Common myeloid progenitor, CD34-positive (primary cell): Measurements from ENCODE around the gene PIP5K1B.

ENCODE experiments used
- CTCF ChIA-PET: fragments of 350-600 bp; sonication (Branson Sonifier 250); formaldehyde crosslinking; loops from one replicate; lab custom pipeline; 2021; ENCODE audit warnings: antibody characterized with exemption; lab: Charles Lee
- POLR2A ChIA-PET: fragments of 350-600 bp; sonication (Branson Sonifier 250); formaldehyde crosslinking; loops from one replicate; lab custom pipeline; 2021; ENCODE audit warnings: antibody characterized with exemption; lab: Charles Lee
- DNase-seq, 3 donors: peaks; one replicate each; pipeline versions ENCODE4 v3.0.0 to v3.0.0-alpha.2; 2013
- H3K27ac ChIP-seq, 2 experiments: 1 replicate in 1 of 2; 2 replicates in 1 of 2; pipeline ENCODE4 v1.7.0; 2013; ENCODE audit warnings: inconsistent platforms in 2 of 2, low read length in 2 of 2, mild to moderate bottlenecking in 2 of 2, low read depth in 1 of 2, moderate library complexity in 1 of 2; ENCODE audit not compliant: severe bottlenecking in 2 of 2, insufficient read depth in 1 of 2, poor library complexity in 1 of 2
- H3K27me3 ChIP-seq, 5 experiments: replicated peaks in 2 of 5; 1 replicate in 3 of 5; 2 replicates in 2 of 5; pipeline versions ENCODE4 v1.6.1 to v1.7.0; 2013; ENCODE audit warnings: low read length in 4 of 5, mild to moderate bottlenecking in 2 of 5, moderate library complexity in 2 of 5, inconsistent platforms in 1 of 5; ENCODE audit not compliant: insufficient read depth in 5 of 5, control insufficient read depth in 4 of 5
- H3K36me3 ChIP-seq, 4 experiments: 1 replicate in 2 of 4; 2 replicates in 2 of 4; pipeline versions ENCODE4 v1.6.1 to v1.7.0; 2013; ENCODE audit warnings: low read length in 3 of 4, control low read depth in 1 of 4, mild to moderate bottlenecking in 1 of 4; ENCODE audit not compliant: control insufficient read depth in 4 of 4, insufficient read depth in 4 of 4
- H3K4me1 ChIP-seq, 4 experiments: 1 replicate in 3 of 4; 2 replicates in 1 of 4; pipeline versions ENCODE4 v1.6.1 to v1.7.1; 2013; ENCODE audit warnings: low read length in 3 of 4, mild to moderate bottlenecking in 3 of 4, control low read depth in 1 of 4, inconsistent platforms in 1 of 4, moderate library complexity in 1 of 4; ENCODE audit not compliant: control insufficient read depth in 4 of 4, insufficient read depth in 4 of 4; ENCODE audit errors: control extremely low read depth in 1 of 4
- H3K4me3 ChIP-seq, 7 experiments: 1 replicate in 4 of 7; 2 replicates in 3 of 7; pipeline versions ENCODE4 v1.5.1 to v1.7.0; 2013; ENCODE audit warnings: mild to moderate bottlenecking in 7 of 7, low read length in 6 of 7, moderate library complexity in 6 of 7, inconsistent platforms in 2 of 7, low read depth in 2 of 7, control low read depth in 1 of 7; ENCODE audit not compliant: insufficient read depth in 4 of 7, control insufficient read depth in 1 of 7; ENCODE audit errors: extremely low read depth in 1 of 7
- H3K9me3 ChIP-seq, 5 experiments: 1 replicate in 4 of 5; 2 replicates in 1 of 5; pipeline versions ENCODE4 v1.6.1 to v1.7.1; 2013; ENCODE audit warnings: low read length in 4 of 5, mild to moderate bottlenecking in 2 of 5, inconsistent platforms in 1 of 5, low read depth in 1 of 5, moderate library complexity in 1 of 5; ENCODE audit not compliant: control insufficient read depth in 4 of 5, insufficient read depth in 2 of 5; ENCODE audit errors: control extremely low read depth in 1 of 5
- WGBS: methylation state at CpG from one replicate; pipeline ENCODE4 v1.1.5; 2013; ENCODE audit not compliant: insufficient coverage; 5-methylcytosine and 5-hydroxymethylcytosine counted together

Gene PIP5K1B

DNA sequence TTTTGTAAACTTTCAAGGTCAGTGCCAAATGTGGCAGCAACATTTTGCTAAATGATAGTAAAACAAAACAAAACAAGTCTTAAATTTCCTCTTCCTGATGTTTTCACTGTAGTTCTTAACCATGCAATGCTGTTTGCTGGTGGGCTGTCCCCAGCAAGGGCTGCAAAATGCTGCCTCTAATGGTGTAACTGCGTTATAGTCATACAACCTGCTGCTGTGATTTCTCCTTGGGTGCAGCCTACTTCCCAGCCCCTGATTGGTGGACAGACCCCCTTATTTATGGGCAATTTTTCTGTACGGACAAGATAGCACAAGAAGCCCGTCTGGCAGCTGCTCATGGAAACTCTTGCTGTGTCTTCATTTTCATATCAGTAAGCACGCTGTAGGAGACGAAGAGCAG lies 26.6 kb upstream of the PIP5K1B start:
- WGBS: 46% methylated on average over 5 of the region's 5 CpGs
- peaks cover 0 to 3% (median 0%) of the 10 kb centered on the region in 5 experiments for H3K27me3 ChIP-seq
- no peak overlapping the region for H3K27ac ChIP-seq
- no peak overlapping the region for H3K4me3 ChIP-seq
- H3K9me3 ChIP-seq: no peaks in the 10 kb centered on the region
- ChIA-PET POLR2A (no interaction called here), CTCF (no interaction called here)
- no peaks in the 10 kb centered on the region for H3K36me3 ChIP-seq
- DNase-seq: peak; percentile 33 to 71 (median 43)
- peaks cover 0 to 7% (median 3%) of the 10 kb centered on the region in 4 experiments for H3K4me1 ChIP-seq

DNA sequence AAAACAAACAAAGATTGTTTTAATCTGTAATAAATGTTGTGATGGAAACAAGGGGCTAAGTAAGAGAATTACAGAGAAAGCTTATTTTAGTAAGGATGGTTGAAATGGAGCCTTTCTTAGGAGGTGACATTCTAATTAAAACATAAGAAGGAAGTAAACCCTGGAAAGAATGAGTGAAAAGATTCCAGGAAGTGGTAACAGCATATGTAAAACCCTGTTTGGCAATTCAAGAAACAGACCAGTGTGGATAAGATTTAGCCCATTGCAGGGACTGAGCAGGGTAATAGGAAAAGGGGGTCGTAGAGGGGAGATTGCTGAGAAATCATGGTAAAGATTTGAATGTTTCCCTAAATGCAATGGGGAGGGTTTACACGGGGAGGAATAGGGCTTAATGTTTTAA lies 21.6 kb upstream of the PIP5K1B start:
- ChIA-PET POLR2A (no interaction called here), CTCF (interaction anchor here (0.7 to 1.9 kb wide), 5 partner anchors 18 to 341 kb away, joined by 3 to 5 read pairs (median 4); no protein-coding TSS in a partner anchor)
- Histone ChIP-seq H3K4me1 (peaks cover 3 to 10% (median 7%) of the 10 kb centered on the region in 4 experiments), H3K27ac (no peak overlapping the region), H3K36me3 (no peaks in the 10 kb centered on the region), H3K27me3 (no peaks in the 10 kb centered on the region), H3K9me3 (no peaks in the 10 kb centered on the region), H3K4me3 (no peak overlapping the region)
- peak in 2 of 3 donors; percentile 19 to 27 for DNase-seq
- WGBS: 11% methylated on average over 1 of the region's 2 CpGs

DNA sequence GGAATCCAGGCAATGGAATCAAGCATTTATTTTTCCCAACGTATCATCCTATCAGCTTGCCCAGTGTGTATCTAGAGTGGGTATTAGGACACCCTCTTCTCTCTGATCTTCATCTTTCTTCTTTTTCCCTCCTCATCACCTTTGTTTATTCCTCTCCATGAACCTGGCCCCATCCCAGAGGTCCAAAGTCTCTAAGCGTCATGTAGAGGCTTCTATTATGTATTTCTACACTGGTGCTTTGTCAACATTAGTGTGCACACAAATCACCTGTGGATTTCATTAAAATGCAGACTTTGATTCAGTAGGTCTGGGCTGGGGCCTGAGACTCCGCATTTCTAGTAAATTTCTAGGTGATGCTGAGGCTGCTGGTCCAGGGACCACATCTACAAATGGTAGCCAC lies 19.8 kb upstream of the PIP5K1B start:
- Histone ChIP-seq H3K36me3 (no peaks in the 10 kb centered on the region), H3K4me1 (peaks cover 3 to 10% (median 7%) of the 10 kb centered on the region in 4 experiments), H3K9me3 (no peaks in the 10 kb centered on the region), H3K27me3 (no peaks in the 10 kb centered on the region), H3K27ac (no peak overlapping the region), H3K4me3 (no peak overlapping the region)
- POLR2A ChIA-PET: no interaction called here
- no peak for DNase-seq
- CTCF ChIA-PET: interaction anchor here (1.2 to 1.5 kb wide), 2 partner anchors 9 to 48 kb away, joined by 3 read pairs; no protein-coding TSS in a partner anchor
- 100% methylated on average over 3 of the region's 3 CpGs for WGBS

DNA sequence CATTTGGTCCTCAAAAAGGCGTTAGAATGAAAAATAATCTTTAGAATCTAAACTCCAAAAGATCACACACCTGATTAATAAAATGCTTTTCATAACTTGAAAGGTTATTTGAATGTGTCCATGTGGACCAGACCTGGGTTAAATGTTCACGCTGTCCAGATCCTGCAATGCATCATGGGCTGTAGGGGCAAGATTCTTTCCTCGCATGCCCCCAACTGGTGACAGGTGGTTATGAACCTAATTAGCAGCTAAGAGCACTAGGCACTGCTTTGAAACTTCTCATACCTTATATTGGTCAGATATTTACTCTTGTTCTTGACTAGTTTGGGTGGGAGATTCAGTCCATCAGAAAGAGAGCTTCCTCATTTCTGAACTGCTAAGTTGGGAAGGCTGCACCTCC lies 19.3 kb upstream of the PIP5K1B start:
- no CpG with 5 or more reads among the region's 3 CpGs for WGBS
- no peak overlapping the region for H3K4me3 ChIP-seq

DNA sequence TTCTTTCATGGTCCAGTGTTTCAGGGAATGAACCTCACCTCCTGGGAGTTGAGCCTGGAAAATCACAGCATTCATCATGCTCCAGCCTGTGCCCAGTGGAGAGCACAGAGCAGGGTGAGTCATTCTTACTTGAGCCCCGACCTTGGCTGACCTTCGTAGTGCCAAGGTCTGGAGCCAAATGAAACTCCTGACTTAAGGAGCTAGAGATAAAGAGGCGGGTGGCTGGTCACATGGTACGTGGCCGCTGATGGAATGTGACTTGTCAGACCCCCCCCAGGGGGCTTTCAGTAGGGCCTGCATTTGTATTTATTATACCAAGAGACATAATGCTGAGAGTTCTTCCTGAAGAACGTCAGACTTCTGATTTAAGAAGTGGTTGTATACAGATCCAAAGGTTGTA lies 15.0 kb upstream of the PIP5K1B start:
- Histone ChIP-seq H3K27me3 (no peaks in the 10 kb centered on the region), H3K36me3 (no peaks in the 10 kb centered on the region), H3K9me3 (no peaks in the 10 kb centered on the region), H3K4me1 (peaks cover 0 to 8% (median 0%) of the 10 kb centered on the region in 4 experiments), H3K4me3 (no peak overlapping the region), H3K27ac (no peak overlapping the region)
- POLR2A ChIA-PET: no interaction called here
- CTCF ChIA-PET: no interaction called here
- DNase-seq: no peak
- WGBS: 98% methylated on average over 5 of the region's 6 CpGs

More for the DNA sequence above, 19.3 kb upstream of the PIP5K1B start:
- Histone ChIP-seq H3K4me1 (peaks cover 3 to 10% (median 7%) of the 10 kb centered on the region in 4 experiments), H3K27ac (no peak overlapping the region), H3K36me3 (no peaks in the 10 kb centered on the region), H3K9me3 (no peaks in the 10 kb centered on the region), H3K27me3 (no peaks in the 10 kb centered on the region)
- peak; percentile 53 to 61 (median 58) for DNase-seq
- ChIA-PET POLR2A (no interaction called here), CTCF (interaction anchor here (1.2 to 1.9 kb wide), 5 partner anchors 9 to 90 kb away, joined by 3 to 9 read pairs (median 3); no protein-coding TSS in a partner anchor)

DNA sequence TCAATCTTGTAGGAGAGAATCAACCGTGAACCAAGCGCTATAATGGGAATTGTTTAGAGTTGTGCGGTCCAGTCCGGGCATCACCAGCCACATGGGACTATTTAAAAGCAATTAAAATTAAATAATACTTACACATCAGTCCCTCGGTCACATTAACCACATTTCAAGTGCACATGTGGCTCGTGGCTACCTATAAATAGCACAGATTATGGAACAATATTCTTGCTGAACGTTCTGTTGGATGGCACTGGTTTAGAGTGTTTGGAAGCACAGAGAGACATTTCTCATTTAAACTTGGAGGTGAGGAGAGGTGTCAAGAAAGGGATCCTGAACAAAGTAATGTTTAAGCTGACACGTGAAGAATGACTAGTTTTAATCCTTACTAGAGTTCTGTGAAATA lies 12.5 kb upstream of the PIP5K1B start:
- Histone ChIP-seq H3K36me3 (no peaks in the 10 kb centered on the region), H3K4me3 (no peak overlapping the region), H3K9me3 (peaks cover 0 to 3% (median 0%) of the 10 kb centered on the region in 5 experiments), H3K27me3 (no peaks in the 10 kb centered on the region), H3K4me1 (peaks cover 0 to 4% (median 0%) of the 10 kb centered on the region in 4 experiments), H3K27ac (no peak overlapping the region)
- DNase-seq: no peak
- ChIA-PET CTCF (interaction anchor here (1.6 kb wide), 1 partner anchor 12 kb away, joined by 7 read pairs; no protein-coding TSS in a partner anchor), POLR2A (no interaction called here)
- WGBS: no CpG with 5 or more reads among the region's 8 CpGs

DNA sequence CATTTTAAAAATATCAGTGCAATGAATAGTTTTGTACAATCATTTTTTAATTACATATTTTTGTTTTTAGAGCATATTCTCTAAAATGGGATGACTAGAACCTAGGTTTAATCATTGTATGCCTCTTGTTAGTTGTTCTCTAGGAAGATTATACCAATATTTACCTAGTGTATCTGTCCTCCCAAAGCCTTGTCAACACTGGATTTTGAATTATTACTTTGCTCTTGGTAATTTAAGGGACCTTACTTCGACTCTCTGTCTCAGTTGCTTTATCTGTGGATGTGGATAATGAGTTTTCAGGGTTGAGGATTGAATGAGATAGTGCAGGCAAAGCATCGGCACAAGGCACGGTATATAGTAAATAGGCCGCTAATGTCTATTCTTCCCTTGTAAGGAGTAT lies 10.9 kb upstream of the PIP5K1B start:
- DNase-seq: no peak
- H3K4me1 ChIP-seq: peaks cover 3 to 14% (median 5%) of the 10 kb centered on the region in 4 experiments
- H3K27ac ChIP-seq: no peak overlapping the region
- H3K4me3 ChIP-seq: no peak overlapping the region
- WGBS: 98% methylated on average over 4 of the region's 4 CpGs
- H3K9me3 ChIP-seq: peaks cover 0 to 3% (median 0%) of the 10 kb centered on the region in 5 experiments
- H3K27me3 ChIP-seq: no peaks in the 10 kb centered on the region
- no peaks in the 10 kb centered on the region for H3K36me3 ChIP-seq
- ChIA-PET POLR2A (no interaction called here), CTCF (no interaction called here)
